GM18520 (cell line): Measurements from ENCODE around the gene KCNN3.

Experiments used
- ATAC-seq: cut with Tn5 transposase; IDR thresholded peaks from one replicate; pipeline ENCODE4 v1.9.1; 2021; ENCODE audit not compliant: unreplicated experiment

Gene KCNN3

DNA sequence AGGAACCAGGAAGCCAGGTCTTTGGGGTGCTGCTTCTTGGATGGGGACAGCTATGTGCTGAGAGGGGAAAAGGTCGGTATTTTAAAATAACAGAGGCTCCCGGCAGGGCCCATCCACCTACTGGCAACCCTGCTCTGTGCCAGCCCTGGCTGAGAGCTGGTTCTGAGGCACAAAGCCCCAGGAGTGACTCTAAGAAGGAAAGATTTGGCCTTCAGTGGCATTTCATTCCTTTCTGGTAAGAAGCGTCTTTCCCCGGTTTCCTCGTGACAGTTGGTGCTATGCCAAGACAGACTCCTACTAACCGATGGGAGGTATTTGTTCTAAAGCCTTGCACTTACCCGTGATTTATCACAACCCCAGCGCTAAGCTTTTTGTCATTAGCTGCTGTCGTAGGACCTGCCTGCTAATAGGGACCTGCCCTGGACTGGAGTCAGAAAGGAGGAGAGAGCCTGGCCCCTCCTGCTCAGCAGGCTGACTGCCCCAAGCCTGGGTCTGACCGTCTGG is 139.0 kb downstream of the KCNN3 start:
- ATAC-seq, result no peak

DNA sequence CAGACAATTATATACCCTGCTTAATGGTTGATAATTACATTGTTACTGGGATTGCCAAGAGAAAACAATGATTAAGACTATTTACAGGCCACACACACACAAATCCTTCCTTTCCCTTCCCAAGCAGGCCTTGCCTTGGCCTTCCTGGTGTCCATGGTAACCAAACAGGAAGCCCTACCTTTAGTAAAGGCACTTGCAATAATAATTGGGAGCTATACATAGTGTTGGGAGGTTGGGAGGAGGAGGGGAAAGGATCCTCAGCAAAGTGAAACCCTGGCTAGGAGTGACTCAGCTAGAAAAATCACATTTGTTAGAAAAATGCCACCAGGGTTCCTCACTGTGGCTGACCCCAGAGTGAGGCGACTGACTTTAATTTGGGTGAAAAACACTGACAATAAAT is 139.8 kb downstream of the KCNN3 start:
- ATAC-seq, result no peak

DNA sequence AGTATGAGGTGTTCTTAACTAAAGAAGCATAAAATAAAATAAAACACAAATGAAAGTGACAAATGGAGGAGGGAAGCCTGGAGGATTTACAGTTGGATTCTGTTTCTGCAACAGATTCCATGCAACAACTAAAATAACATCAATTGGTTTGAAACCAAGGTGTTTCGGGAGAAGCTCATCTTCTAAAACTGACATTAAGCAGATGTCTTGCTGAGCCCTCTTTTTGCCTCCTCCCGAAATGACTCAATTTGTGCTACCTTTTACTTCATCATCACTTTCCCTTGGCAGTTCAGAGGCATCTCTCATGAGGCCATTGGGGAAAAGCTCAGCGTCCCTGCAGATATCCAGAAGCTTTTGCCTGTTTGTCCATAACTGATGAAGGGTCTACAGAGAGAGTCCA is 140.5 kb downstream of the KCNN3 start:
- no peak for ATAC-seq

DNA sequence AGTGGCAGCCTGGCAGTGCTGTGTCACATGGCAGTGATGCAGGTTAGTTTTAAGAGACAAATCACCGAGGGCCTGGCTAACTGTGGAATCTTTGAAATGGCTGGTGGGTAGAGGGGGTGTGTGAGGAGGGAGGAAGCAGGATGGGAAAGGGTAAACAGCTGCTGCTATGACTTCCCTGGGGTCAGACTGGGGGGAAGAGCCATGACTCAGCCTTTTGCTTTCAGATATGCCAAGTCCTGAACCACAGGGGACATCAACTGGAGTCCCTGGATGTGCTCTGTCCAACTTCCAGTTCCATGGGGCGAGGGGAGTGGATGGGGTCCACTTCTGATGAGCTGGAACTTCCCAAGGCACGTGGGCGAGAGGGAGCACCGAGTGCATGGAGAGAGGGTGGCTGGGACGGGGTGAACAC is 141.0 kb downstream of the KCNN3 start:
- no peak for ATAC-seq

DNA sequence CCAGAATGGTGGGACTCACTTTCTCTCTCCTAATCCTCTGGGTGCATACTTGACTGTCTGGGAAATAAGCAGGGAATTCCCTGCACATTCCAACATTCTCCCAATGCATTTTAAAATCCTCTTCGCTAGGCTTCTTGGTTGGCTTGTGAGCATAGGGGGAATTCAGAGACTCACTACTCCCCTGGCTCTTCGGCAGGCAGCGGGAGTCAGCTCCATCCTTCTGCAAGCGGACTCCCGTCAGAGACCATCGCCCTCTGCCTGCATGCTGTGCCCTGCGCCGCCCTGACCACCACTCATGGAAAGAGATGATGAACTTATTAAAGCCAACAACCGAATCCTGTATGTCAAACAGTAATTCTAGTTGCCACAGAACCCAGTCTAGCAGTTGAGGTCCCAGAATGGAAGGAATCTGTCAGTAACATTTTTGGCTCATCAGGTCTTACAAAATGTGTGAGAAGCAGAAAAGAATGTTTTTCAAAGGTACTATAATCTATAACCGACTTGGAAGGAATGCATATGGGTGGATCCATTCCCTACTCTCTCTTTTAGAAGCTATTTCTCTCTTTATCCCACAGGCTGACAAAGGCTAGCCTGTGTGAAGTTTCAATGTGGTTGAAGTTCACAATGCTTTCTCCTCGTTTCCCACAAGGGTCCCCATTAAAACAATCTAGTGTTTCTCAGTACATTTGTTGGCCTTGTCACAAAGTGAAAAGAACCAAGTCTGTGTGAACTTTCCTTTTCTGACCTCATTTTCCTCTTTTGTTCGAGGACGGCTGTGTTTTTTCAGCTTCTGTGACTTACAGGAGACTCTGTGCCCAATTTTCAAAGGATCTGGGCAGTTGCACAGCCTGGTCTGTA is 143.0 kb downstream of the KCNN3 start:
- ATAC-seq, result no peak

DNA sequence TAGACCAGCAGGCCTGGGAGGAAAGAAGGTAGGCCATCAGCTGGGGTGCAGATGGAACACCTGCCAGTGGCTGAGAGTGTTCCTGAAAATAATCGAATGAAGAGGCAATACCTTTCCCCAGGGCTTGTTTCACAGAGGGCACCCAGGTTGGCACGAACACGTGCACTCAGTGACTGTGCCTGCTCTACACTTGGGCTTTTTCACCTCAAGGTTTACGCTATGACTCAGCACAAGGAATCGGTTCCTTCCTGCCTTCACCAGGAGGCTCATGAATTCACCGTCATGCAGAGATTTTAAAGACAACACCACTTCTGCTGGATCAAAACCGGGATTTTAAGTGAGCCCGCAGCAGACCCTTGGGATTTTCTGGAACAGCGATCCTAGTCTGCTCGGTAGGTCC is 143.6 kb downstream of the KCNN3 start:
- no peak for ATAC-seq

DNA sequence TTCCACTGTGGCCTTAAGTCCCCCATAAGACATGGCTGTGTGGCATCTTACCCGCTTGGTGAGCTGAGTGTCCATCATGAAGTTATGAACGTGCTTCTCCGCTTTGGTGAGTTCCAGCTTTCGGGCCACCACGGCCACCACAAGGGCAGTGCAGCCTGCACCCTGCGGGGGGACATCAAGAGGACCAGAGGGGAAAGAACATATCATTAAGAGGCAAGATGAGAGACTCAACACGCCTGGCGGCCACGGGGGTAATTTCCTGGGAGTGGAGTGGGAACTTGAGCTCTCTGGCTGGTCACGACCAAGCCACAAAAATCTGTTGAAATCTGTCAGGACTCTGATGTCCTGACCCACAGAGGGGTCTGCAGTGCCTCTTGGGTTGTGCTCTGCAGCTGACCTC is 144.2 kb downstream of the KCNN3 start:
- ATAC-seq, result no peak

DNA sequence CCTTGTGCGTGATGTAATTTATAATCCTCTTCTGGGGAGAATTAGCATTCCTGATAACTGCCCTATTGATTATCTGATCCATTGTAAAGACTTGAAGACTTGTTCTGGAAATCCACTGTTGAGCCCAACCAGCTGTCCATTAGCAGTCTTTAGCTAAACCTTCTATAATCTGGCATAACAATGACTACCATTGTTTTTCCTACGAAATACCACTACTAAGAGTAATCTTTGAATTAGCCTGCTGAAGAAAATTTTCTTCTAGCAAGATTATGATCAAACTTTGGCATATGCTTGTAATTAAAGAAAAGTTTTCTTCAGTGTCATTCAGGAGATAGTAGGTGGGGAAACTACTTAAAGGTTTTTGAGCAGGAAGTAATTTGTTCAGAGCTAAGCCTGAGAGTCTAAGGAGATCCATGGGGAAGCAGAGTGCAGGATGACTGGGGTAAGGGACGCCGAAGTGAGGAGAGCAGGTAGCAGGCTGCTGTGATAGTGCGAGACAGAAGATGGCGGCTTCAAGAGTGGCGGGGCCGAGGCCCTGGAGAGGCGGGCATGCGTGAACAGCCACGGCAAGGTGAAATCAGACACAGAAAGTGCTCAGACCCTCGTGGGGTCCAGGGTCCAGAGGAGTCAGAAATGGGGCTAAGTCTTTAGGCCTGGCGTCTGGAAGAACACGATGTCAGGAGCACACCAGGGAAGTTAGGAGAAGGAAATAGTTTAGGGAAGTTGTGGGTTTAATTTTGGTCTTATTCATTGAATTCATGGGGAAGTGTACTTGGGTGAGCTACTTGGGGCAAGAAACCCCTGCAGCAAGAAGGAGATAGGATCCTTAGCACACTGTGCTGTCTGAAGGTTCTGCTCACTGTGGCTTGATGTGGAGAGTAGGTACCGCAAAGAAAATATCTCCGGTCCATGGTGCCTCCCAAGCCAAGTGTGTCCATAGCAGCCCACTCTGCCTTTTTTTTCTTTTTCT is 149.5 kb downstream of the KCNN3 start:
- no peak for ATAC-seq

DNA sequence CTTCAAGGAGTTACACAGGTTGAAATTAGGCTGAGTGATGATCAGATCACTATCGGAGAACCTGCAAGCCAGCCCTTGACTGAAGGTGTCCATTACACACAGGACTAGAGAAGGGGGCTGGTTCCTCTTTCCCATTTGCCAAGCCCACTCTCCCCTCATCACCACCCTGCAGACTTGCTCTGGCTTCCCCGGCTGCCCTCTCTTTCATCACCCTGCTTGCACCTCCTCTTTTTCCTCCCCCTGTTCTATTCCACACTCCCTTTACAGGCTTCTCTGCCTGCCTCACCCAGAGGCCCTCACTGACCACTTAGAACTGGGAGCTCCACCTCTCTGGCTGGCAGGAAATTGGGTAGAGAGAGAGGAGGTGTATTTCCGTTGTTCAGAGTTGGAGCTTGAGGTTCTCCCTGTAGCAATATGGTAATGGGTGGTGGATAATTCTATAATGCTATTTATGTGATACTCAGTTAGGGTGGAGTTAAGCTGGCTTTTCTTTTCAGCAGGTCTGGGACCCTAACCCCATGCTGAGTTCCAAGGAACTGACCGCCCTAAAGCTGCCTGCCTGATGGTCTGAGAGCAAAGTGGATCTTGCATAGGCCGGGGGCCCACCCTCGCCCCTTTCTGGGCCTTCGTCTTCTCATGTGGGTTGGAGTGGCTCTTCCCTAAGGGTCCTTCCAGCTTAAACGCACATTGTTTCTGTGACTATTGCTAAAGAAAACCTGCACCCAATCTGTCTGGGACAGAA is 150.3 kb downstream of the KCNN3 start:
- ATAC-seq, result no peak

DNA sequence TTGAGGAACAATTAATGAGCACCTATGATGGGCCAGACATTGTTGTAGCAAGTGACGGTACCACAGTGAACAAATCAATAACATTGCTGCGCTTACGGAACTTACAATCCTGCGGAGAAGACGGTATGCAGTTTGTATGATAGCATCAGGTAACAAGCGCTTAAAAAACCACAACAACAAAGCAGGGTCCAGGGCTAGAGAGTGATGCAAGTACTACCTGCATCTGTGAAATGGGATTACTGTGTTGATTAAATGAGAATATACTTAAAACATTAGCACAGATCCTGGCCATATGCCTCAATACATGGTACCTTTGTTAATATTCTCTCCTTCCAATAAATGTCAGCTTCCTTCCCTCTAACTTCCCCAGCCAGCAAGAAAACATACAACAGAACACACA is 151.5 kb downstream of the KCNN3 start:
- no peak for ATAC-seq

DNA sequence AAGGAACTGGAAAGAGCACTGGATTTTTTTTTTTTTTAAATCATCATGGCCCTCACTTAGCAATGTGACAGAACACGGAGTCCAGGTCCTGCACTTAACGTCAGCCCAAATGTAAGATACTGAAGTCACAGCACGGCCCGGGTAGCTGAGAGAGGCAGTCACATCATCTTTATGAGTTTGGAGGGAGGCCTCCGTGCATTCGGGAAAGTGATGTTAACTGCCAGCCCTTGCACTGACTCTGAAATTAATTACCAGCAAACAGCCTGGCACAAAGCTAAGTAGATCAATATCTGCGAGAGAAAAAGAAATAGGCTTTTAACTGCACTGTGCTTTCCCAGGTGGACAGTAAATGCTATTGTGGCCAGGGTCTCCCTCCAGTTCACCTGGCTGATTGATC is 152.6 kb downstream of the KCNN3 start:
- ATAC-seq, result no peak

DNA sequence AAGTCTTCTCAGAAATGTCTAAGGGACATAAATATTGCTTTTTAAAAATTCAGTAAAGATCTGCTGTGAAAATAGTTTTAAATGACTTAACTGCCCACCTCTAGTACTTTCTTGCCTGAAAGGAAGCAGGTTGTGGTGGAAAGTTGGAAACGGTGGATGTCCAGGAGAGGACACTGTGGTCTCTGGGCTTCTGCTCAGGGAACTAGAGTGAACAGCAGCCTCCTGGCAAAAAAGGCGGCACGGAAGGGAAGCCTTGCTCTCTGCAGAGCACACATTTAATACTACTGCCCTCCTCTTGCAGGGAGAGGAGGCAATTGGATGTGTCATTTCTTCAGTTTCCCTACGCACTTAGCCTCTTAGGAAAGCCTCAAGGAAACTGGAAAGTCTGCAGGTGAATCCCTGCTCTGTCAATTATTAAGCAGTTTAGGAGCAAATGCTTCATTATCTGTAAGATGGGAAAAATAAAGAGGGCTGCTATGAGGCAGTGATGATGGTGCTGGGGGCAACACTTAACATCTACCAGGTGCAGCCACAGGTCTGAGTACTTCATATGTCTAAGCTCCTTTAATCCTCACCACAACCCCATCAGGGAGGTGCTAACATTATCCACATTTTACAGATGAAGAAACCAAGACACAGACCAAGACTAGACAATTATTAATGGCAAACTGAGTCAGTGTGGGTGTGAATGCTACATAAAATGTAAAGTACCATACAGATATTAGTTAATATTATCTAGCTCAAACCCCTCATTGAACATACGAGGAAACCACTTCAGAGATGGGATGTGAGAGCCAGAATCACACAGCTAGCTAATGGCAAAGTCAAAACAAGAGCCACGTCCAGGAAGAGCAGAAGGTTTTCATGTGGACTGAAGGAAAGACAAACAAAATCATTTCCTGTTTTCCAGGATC is 153.2 kb downstream of the KCNN3 start:
- no peak for ATAC-seq

DNA sequence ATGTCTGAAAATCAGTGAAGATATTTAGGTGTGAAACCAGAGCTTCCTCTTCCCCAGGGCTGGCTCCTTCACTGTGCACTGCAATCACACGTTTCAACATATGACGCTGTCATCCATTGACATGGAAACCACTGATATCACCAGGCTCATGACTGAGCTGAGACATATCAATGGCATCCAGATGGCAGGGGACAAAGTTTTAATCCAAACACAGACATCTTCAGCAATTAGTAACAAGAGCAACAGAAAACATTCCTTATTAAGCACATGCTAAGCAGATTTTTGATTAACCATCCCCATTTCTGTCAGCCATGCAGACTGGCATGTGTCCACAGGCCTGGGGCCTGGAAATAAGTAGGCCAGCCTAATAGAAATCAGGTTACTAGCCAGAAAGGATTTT is 154.1 kb downstream of the KCNN3 start:
- ATAC-seq, result peak; percentile 65

DNA sequence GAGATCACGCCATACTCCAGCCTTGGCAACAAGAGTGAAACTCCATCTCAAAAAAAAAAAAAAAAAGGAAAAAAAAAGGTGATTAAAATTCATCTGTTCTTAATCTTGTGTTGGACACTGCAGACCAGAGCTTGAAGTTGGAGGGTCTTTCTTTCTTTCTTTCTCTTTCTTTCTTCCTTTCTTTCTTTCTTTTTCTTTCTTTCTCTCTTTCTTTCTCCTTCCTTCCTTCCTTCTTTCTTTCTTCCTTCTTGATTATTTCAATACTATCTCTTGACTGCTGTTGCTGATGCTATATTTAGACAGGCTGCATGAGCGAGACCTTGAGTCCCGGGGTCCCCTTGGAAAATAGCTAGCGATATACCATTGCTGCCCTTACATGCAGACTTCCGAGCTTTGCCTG is 154.7 kb downstream of the KCNN3 start:
- no peak for ATAC-seq

DNA sequence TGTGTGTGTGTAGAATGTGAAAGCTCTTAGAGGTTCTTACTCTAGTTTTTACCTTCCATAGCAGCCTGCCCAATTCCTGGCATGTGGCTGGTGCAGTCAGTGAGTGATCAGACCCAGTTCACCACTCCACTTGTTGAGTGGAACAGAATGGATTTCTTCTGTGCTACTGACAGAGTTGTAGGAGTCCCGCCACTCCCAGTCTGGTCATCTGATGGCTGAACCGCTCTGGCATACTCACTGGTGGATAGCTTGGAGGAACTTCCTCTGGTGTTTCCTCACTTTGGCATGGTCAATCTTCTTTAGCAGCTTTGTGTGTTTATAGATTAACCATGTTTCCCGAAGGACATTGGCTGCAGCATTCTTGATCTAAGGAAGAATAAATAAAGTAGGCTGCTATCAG is 155.4 kb downstream of the KCNN3 start:
- ATAC-seq, result no peak

DNA sequence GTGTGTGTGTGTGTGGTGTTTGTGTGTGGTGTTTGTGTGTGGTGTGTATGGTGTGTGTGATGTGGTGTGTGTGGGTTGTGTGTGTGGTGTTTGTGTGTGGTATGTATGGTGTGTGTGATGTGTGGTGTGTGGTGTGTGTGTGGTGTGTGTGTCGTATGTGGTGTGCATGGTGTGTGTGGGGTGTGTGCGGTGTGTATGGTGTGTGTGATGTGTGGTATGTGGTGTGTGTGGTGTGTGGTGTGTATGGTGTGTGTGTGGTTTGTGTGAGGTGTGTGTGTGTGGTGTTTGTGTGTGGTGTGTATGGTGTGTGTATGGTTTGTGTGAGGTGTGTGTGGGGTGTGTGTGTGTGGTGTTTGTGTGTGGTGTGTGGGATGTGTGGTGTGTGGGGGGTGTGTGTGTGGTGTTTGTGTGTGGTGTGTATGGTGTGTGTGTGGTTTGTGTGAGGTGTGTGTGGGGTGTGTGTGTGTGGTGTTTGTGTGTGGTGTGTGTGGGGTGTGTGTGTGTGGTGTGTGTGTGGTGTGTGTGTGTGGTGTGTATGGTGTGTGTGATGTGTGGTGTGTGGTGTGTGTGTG is 155.9 kb downstream of the KCNN3 start:
- ATAC-seq, result no peak

DNA sequence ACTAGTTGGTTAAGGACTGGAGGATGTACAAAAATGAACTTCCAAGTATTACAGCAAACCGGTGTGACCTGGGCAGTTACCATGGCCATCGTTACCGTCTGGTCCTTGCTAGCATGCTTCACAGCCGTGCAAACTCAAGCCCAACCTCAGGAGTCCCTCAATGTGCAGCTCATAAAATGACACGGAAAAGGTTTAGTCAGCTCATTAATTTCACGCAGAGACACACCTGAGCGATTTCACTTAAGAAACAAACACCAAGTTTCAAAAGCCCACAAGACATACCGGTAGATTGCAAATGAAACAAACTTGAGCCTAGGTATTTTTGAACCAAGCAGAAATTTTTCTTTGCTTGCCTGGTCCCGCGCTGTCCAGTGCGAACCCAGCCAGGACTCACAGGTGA is 157.1 kb downstream of the KCNN3 start:
- no peak for ATAC-seq

DNA sequence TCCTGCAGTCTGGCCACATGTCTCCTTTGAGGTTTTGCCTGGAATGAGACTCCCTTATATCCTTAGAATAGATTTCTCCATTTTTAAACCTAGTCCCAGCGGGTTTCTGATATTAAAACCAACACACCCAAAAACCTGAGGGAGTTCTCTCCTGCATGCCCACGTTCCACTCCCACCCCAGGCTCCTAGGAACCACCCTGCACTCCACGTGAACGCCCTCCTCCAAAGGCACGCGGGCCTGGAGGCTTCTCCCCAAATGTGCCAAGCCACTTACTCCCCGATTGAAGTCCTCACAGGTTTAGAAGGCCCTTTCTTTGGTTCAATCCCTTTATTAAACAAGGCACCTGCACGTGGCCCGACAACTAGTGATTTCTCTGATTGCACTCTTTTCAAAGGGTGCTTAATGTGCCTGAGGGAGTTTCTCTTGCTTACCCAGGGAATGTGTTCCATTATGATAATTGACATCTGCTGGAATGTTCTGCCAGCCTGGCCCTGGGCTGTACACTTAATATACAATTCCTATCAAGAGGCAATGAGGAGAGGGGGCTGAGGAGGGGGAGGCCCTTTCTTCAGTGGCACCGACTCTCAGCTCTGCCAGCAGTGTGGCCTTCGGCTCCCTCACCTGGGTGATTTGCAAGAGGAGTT is 157.8 kb downstream of the KCNN3 start:
- no peak for ATAC-seq

DNA sequence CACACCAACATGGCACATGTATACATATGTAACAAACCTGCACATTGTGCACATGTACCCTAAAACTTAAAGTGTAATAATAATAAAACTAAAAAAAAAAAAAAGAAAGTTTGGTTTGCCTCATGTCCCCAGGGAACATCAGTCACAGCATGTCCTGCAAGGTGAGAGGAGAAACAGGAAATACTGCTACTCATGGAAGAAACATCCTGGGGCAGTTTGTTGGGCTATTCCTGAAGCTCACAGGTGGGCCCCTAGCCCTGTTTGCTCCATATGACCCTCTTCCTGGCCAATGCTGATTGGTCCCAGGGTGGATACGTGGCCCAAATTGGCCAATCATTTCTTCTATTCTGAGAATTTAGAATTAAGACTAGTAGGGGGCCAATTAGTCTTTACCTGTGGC is 158.7 kb downstream of the KCNN3 start:
- ATAC-seq, result no peak
